ENCODE results near the gene EVPL. TPM values are rescaled to one million over a fixed set of nuclear protein-coding genes. Genes with fewer than 3 reads are reported as not detected.
A peak's percentile ranks its signal among the peaks of the same experiment; 100 is the strongest.

The EVPL gene
- total RNA-seq, 1 donor from 2014 or later = 14.4 TPM

DNA sequence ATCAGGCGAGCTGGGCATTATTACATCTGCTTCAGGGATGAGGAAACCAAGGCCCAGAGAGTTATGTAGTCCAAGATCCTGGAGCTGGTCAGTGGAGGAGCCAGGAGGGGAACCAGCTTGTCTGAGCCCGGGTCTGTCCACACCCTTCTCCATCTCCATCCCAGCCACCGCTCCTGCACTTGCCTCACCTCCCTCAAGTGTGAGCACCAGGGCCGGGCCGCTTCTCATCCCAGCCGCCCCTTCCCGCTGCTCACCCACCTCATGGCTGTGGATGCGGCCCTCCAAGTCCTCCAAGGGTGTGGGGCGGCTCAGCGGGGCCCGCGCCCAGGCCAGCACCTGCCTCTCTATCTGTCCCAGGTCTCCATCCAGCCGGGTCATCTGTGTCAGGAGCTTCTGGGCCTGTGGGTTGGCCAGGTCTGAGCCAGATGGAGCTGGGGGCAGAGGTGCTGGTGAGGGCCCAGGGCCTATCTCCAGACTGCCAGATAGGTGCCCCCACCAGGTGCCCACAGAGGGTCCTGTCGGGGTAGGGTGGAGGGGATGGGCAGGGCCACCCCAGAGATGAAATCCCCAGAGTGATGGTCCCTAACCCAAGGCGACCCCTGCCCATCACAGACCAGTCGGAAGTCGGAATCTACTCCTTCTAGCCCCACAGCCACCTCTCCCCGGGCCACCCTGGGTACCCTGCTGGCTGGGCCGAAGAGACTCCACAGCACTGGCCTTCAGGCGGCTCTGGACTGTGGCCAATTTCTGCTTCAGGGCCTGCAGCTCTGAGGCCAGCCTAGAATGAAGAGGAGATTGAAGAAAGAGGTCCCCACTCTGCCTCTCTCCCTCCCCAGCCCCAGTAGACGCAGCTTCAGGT is 9.4 kb downstream of the EVPL start:
- DNase-seq (ENCODE audit: low read depth) = no peak

DNA sequence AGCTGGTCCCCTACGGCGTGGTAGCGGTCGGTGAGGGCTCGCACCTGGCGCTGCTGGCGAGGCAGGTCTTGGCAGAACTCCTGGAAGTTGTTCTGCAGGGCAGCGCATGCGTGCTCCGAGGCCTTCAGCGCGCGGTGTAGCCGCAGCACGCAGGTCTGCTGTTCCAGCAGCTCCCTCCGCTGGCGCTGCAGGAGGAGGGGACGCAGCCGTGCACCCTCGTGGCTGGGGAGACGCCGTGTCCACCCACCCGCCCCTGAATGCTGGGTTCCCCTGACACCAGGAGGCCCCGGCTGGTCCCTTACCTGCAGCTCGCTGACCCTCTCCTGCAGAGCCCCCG is 12.2 kb downstream of the EVPL start:
- DNase-seq (ENCODE audit: low read depth) = no peak

DNA sequence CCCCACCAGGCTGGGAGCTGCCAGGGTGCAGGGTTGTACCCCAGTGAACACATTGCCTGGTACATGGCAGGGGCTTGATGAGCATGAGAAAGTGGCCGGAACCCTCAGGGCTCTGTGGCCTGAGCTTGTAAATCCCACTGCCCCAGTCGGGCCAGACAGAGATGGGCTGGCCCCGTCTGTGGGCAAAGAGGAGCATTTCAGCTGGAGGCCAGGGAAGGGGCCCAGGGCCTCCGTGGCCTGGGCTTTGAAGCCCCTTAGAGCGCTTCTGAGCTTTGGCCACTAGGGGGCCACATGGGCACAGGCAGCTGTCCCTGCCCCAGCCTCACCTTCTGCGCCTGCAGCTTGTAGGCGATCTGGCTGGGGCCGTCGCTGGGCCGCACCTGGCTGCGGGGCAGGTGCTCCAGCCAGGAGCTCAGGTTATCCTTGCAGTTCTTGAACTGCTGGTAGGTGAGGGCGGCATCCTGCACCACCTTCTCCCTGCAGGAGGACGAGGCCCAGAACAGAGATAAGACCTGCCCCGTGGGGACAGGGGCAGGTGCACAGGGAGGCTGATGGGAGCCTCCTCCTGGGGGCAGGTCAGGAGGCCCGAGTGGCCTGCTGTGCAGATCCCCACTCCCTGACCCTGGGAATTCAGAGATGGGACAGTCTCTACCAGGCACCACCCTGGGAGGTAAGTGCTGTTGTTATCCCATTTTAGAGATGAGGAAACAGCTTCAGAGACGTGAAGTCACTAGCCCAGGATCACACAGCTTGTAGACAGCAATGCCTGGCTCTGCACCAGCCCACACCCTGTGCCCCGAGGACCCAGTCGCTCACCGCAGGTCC is 12.8 kb downstream of the EVPL start:
- no peak for DNase-seq (ENCODE audit: low read depth)

DNA sequence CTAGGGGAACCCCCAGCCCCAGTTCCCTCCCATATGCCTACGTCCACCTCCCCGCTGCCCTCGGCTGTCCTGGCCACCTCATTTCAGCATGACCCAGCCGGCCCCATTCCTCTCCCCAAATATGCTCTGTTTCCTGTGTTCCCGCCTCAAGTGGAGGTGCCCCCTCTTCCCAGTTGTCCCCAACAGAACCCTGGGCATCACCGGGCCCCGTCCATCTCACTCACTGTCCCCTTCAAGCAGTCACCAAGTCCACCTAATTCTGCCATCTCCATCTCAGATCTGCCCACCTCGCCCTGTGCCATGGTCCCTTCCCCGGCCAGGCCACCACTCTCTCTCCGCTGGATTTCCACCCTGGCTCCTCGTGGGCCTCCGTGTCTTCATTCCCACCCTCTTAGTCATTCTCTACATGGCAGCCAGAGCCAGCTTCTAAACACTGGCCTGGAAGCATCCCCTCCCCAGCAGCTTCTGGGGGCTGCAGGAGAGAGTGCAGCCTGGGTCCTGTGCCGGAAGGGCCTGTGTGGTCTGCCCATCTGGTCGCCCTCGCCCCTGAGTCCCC is 13.7 kb downstream of the EVPL start:
- DNase-seq (ENCODE audit: low read depth) = no peak

DNA sequence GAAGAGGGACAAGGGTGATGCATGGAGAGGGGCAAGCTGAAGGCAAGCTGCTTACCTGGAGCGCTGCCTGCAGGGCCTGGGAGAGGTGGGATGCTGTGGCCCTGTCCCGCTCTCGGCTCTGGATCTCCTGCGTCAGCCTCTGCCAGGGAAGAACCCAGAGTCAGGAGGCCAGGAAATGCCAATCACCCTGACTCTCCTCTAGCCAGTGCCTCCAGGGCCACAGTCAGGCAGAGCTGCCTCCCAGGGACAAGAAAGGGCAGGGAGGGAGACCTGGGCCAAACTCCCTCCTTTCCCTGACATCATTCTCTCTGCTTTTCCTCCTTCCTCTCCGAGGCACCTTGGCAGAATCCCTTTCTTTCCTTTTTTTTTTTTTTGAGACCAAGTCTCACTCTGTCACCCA is 15.2 kb downstream of the EVPL start:
- DNase-seq (ENCODE audit: low read depth) = no peak

DNA sequence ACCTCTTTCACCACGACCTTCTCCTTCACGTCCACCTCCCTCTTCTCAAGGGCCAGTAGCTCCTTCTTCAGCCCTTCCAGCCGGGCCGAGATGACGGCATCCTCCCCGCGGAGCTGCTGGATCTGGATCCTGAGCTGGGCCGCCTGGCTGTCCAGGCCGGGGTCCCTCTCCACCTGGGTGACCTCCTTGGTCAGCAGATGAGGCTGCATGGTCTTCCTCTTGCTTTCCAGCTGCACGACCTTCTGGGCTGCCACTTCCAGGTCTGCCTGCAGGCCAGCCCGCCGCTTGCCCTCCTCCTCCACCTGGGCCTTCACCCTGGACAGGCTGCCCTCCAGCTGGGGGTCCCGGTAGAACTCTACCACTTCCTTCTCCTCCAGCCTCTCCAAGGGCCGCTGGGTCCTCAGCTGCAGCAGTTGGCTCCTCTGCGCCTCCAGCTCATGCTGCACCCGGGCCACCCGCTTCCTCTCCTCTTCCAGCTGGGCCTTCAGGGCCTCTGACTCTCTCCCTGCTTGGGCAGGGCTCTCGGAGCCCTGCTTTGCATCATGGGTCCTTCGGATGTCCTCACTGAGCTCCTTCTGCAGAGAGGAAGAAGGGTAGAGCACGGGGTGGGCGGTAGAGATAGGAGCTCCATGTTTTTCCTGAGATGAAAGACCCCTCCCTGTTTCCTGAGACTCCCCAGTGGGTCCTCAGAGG is 17.0 kb downstream of the EVPL start:
- no peak for DNase-seq (ENCODE audit: low read depth)

DNA sequence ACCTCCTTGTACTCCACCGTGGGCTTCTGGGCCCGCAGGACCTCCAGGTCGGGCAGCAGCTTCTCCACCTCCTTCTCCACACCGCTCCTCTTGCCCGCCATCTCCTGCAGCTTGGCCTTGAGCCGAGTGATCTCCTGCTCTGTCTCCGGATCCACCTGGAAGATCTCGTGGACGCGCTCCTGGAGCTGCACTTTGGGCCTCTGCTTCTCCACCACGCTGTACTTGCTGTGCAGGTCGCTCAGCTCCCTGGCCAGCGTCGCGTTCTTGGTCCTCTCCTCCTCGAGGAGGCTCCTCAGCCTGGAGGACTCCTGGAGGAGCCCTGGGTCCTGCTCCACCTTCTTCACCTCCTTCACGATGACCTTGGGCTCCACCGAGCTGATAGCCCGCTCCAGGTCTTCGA is 17.7 kb downstream of the EVPL start:
- DNase-seq (ENCODE audit: low read depth) = no peak

DNA sequence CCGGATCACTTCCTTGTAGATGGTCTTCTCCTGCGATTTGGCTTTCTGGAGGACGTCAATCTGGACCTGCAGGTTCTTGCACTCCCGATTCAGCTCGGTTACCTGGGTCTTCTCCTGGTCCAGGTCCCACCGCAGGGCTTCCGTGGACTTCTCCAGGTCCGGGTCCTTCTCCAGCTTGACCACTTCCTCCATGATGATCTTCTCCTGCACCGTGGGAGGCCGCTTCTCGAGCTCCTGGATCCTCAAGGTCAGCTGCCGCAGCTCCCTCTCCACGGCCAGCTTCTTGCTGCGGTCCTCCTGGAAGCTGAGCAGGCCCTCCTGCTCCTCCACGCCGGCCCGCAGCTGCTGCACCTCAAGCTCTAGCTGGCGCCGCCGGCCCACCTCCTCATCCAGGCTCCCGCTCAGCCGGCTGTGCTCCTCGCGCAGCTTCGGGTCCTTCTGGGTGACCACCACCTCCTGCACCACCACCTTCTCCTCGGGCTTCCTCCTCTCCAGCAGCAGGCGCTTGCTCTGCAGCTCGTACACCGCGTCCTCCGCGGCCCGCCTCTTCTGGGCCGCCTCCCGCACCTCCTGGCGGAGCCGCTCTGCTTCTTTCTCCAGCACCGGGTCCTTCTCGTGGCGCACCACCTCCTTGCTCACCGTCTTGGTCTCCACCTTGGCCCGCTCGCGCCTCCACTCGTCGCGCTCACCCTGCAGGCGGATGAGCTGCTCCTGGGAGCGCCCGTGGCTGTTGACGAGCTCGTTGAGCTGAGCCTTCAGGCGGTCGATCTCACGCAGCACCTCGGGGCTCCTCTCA is 18.3 kb downstream of the EVPL start:
- no peak for DNase-seq (ENCODE audit: low read depth)

DNA sequence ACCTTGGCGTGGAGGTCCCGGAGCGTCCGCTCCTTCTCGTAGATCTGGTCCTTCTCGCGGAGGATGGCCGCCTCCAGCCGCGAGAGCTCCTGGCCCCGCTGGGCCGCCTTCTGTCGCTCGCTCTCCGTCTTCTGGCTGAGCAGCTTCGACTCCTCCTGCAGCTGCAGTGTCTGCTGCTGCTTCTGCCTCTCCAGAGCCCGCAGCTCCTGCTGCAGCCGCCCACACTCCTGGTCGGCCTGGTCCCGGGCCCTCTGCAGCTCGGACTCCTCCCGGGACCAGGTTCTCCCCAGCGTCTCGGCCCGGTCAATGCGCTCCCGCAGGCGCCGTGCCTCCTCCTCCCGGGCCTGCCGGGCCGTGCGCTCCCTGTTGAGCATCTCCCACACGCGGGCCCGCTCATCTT is 18.9 kb downstream of the EVPL start:
- no peak for DNase-seq (ENCODE audit: low read depth)

DNA sequence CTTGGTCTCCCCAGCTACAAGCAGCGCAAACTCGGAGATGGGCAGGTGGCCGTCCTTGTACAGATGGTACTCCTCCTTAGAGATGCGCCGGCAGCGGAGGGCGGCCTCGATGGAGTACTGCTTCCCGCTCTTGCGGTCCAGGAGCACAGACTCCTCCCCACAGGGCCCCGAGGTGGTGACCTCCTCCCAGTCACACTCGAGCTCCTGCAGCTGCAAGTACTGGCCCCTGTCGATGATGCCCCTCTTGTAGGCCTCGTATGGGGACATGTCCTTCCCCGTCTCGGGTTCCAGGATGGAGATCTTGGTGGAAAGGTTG is 19.3 kb downstream of the EVPL start:
- DNase-seq (ENCODE audit: low read depth) = no peak

DNA sequence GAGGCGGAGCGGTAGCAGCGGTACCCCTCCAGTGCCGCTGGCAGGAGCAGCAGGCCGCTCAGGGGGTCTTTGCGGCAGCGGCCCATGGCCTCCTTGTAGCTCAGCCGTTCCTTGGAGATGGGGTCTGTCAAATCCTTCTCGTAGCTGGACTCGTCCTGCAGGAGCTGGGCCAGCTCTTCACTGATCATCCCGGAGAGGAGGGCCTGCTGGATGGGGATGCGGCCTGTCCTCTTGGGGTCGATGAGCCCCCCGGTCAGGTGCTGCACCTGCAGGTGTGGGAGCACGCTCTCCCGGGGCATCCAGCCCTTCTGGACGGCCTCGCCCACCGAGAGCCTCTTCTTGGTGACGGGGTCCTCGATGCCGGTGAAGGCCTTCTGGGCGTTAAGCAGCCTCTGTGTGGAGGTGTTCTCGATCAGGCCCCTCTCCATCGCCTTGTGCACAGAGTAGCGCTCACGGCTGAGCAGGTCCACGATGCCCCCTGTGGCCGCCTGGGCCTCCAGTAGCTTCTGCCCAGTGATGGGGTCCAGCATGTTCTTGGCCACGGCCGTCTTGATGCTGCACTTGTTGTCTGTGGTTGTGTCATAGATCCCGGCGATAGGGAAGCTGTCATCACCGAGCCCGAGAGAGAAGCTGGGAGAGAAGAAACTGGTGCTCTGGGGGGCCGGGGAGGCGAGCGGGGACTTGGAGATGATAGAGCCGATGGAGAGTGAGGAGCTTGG is 19.8 kb downstream of the EVPL start:
- no peak for DNase-seq (ENCODE audit: low read depth)

DNA sequence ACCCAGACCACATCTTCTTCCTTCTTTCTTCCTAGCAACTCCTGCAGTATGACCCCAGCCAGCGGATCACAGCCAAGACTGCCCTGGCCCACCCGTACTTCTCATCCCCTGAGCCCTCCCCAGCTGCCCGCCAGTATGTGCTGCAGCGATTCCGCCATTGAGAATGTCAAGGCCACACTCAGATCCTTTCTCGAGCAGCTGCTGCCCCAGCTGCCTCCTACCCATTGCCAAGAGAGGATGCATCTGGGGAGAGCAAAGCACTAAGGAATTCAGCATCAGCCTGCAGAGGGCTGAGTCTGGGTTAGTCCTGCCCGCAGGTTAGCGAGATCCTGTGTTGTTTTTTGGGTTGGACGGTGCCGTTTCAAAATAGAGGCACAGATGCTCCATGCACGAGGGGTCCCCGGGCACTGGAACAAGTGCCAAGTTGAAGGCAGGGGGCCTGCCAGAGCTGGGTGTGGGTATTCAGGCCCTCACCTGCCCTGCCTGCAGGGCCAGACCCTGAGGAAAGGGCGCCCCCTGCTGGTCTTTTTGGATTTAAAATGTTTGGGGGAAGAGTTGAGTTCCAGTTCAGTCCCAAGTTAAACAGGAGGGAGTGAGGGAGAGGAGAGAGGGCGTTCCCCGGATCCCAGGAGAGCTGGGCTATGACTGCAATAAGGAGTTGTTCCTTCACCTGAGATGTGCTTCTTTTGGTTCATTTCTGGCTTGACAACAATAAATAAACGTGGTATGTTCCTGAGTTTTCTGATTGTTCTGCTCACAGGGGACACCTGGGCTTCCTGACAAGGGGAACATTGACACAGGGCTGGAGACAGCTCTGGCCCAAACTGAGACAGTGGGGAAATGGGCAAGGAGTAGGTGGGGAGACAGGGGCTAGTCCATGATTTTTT is 21.6 kb downstream of the EVPL start:
- DNase-seq (ENCODE audit: low read depth) = peak; percentile 36

DNA sequence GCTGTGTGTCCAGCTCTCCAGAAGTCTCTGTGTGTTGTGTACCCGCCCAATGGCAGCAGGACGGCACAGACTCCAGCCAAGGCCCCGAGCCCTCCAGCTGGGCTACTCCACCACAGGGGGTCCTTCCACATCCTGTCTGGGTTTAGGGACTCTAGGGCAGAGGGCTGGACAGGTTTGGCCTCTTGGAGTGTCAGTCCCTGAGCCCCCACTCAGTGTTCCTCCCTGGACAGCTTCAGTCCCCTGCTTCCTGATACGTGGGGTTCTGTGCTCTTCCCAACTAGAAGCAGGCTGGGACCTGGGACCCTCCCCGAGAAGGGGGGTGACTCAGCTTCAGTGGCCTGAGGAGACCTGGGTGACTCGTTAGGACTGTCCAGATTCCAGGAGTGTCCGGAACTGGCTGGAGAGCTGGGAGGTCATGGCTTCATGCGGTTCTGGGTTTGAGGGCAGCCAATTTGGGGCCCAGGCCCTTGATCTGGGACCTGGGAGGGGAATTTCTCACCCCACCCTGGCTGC is 22.3 kb downstream of the EVPL start:
- DNase-seq (ENCODE audit: low read depth) = peak; percentile 12

DNA sequence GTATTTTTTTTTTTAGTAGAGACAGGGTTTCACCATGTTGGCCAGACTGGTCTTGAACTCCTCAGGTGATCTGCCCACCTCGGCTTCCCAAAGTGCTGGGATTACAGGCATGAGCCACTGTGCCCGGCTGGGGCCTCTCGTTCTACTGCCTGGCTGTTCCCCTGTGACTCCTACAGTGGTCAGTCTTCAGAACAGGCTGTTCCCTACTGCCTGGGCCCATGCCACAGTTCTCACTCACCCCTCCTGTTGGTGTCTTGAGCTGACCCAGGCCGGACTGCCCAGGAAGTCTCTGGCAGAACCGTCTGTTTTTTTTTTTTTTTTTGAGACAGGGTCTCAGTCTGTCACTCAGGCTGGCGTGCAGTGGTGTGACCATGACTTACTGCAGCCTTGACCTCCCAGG is 23.2 kb downstream of the EVPL start:
- no peak for DNase-seq (ENCODE audit: low read depth)

DNA sequence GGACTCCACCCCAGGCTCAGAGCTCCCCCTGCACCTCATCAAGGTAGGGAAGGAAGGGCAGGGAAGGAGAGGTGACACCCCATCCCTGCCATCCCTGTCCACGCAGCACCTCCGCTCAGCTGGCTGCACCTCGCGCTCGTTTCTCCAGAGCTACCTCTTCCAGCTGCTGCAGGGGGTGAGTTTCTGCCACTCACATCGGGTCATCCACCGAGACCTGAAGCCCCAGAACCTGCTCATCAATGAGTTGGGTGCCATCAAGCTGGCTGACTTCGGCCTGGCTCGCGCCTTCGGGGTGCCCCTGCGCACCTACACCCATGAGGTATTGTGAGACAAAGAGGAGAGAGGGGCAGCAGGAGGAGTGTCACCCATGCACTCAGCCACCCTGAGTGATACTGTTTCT is 25.0 kb downstream of the EVPL start:
- DNase-seq (ENCODE audit: low read depth) = no peak

DNA sequence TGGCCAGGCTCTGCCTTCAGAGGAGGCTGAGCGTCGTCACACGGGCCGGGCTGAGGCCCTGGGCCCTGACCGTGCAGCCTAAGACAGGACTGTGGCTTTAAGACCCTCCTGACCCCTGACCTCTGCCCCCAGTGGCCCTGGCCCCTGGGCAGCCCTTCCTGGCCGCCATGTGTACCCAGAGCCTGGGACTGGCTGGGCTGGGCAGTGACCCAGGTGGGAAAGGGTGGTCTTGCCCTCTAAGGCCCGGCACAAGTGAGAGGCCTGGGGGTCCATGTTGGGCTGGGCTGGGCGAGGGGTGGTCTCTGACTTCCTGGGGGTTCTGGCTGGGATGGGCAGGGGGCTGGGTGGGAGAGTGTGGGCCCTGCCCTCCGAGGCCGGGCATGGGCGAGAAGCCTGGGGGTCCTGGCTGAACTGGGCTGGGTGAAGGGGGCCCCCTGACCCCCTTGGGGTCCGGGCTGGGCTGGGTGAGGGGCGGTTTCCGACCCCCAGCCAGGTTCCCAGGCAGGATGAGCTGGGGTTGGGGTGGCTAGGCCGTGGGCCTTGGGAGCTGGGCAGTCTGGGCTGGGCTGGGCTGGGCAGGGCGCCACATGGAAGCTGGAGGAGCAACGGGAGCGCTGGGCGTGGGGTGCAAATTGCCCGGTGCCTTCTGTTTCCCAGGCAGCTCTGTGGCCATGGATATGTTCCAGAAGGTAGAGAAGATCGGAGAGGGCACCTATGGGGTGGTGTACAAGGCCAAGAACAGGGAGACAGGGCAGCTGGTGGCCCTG is 26.2 kb downstream of the EVPL start, which contains the start of gene CDK3:
TSS of gene CDK3 (plus strand) at position 101 of the 767 bp plus-strand sequence. CDS start at position 672, 571 bp downstream.
- DNase-seq (ENCODE audit: low read depth) = no peak

DNA sequence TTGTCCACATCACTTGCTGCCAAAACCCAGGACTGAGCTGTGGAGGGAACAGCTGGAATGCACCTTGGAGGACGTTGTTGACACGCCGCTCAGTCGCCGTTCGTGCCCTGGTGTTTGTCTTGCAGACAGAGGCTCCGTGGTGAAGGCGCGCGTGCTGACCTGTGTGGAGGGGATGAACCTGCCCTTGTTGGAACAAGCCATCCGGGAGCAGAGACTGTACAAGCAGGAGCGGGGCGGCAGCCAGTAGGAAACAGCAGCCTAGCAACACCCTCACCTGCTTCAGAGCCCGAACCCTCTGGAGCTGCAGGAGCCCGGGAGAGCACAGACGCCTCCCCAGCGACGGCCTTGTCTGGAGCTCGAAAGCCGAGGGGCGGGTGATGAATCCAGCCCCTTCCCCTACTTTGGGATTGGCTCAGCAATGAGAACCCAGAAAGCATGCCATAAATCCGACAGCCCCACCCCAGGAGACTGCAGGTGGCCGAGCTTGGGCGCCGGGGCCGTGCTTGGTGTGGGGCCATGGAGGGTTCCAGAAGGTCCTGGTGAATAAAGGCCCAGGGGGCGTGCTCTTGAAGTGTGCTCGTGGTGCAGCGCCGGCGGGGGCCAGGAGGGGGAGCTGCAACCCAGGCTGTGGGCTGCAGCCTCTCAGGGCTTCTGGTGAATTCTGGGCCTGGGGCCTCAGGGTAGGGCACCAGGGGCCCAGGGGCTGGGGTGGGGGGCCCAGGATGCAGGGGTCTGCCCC is 26.9 kb downstream of the EVPL start:
- DNase-seq (ENCODE audit: low read depth) = no peak

DNA sequence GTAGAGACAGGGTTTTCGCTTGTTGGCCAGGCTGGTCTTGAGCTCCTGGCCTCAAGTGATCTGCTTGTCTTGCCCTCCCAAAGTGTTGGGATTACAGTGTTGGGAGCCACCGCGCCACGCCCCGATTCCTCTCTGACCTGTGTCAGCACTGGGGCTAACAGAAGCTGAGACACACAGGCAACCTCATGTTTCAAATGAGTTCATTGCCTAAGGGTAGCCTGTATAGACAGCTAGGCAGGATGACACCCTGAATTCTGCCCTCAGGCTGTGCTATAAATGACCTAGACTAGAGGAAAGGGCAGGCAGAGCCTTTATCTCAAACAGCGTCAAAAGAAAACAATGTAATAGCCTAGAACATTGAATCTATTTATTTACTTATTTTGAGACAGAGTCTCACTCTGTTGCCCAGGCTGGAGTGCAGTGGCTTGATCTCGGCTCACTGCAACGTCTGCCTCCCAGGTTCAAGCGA is 28.7 kb downstream of the EVPL start:
- no peak for DNase-seq (ENCODE audit: low read depth)
